DOHH2 (cell line): ENCODE data around the gene SPINDOC.

Experiments
- H3F3A ChIP-seq: fragments of 200-600 bp; sonication (generic), shearing (Covaris generic); 2 replicates; pipeline ENCODE4 v1.6.0; 2016; ENCODE audit warnings: antibody characterized with exemption, mild to moderate bottlenecking; ENCODE audit not compliant: control insufficient read depth, insufficient read depth
- H3K27ac ChIP-seq: fragments of 200-600 bp; sonication (generic); 2 replicates; pipeline ENCODE4 v1.5.1; 2014; ENCODE audit warnings: low read depth, mild to moderate bottlenecking, low read length, moderate library complexity
- H3K27me3 ChIP-seq: fragments of 200-600 bp; sonication (generic); 2 replicates; pipeline ENCODE4 v1.6.1; 2014; ENCODE audit warnings: mild to moderate bottlenecking, low read length, mixed read lengths; ENCODE audit not compliant: control insufficient read depth
- H3K36me3 ChIP-seq: fragments of 200-600 bp; sonication (generic); 2 replicates; pipeline ENCODE4 v1.6.1; 2014; ENCODE audit warnings: mild to moderate bottlenecking, low read length, moderate library complexity, mixed read lengths; ENCODE audit not compliant: control insufficient read depth
- H3K4me1 ChIP-seq: fragments of 200-600 bp; sonication (generic); 2 replicates; pipeline ENCODE4 v1.6.1; 2014; ENCODE audit warnings: mild to moderate bottlenecking, low read length, mixed read lengths; ENCODE audit not compliant: control insufficient read depth
- H3K4me2 ChIP-seq: fragments of 200-600 bp; sonication (generic); 2 replicates; pipeline ENCODE4 v1.6.0; 2014; ENCODE audit warnings: mild to moderate bottlenecking, low read length, moderate library complexity
- H3K4me3 ChIP-seq: fragments of 200-600 bp; sonication (generic); 2 replicates; pipeline ENCODE4 v1.5.1; 2014; ENCODE audit warnings: mild to moderate bottlenecking, low read length, mixed read lengths
- H3K79me2 ChIP-seq: fragments of 200-600 bp; sonication (generic); 2 replicates; pipeline ENCODE4 v1.6.1; 2014; ENCODE audit warnings: mild to moderate bottlenecking, low read length, mixed read lengths; ENCODE audit not compliant: control insufficient read depth
- H3K9me2 ChIP-seq: fragments of 200-600 bp; sonication (generic); replicated peaks from 2 replicates; pipeline ENCODE4 v1.6.1; 2014; ENCODE audit warnings: mild to moderate bottlenecking, low read length, mixed read lengths; ENCODE audit not compliant: control insufficient read depth
- H3K9me3 ChIP-seq: fragments of 200-600 bp; sonication (generic); 2 replicates; pipeline ENCODE4 v1.6.1; 2014; ENCODE audit warnings: antibody characterized with exemption, low read length, mixed read lengths; ENCODE audit not compliant: control insufficient read depth, insufficient read depth
- H4K20me1 ChIP-seq: fragments of 200-600 bp; sonication (generic); 2 replicates; pipeline ENCODE4 v1.6.0; 2014; ENCODE audit warnings: low read depth, mild to moderate bottlenecking, antibody characterized with exemption, low read length, moderate library complexity; ENCODE audit not compliant: control insufficient read depth, insufficient read depth
- EZH2phosphoT487 ChIP-seq: fragments of 200-600 bp; sonication (generic); IDR thresholded peaks from 2 replicates; pipeline ENCODE4 v1.6.1; 2017; ENCODE audit warnings: borderline replicate concordance, mild to moderate bottlenecking, antibody characterized with exemption, low read length, moderate library complexity, mixed read lengths
- TF ChIP-seq, protein P1 (sequence below): fragments of 200-600 bp; sonication (generic); IDR thresholded peaks from one replicate; pipeline ENCODE4 v1.5.1; 2014; ENCODE audit warnings: antibody characterized with exemption, mild to moderate bottlenecking, low read depth, low read length; ENCODE audit not compliant: poor library complexity, severe bottlenecking

SPINDOC gene

DNA sequence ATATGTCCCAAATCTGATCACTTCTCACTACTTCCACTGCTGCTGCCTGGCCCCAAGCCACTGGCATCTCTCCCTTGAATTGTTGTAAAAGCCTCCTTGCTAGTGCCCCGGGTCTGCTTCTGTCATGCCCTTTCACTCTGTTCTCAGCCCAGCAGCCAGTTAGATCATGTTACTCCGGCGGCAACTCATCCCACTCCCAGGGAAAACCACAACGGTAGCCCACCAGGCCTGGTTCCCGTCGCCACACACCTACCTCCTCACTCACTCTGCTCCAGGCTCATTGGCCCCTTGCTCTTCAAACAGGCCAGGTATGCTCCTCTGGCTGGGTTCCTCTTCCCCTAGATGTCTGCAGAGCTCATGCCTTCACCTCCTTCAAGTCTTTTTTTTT lies 21.9 kb downstream of the SPINDOC start:
- Histone ChIP-seq H3K9me3 (no peaks in the 10 kb centered on the region), H3K4me2 (no peak overlapping the region), H3K27me3 (no peaks in the 10 kb centered on the region), H3K27ac (no peak overlapping the region), H3K36me3 (peaks cover 16% of the 10 kb centered on the region), H3K4me3 (no peak overlapping the region), H3K4me1 (peaks cover 23% of the 10 kb centered on the region), H4K20me1 (peaks cover 4% of the 10 kb centered on the region), H3K9me2 (no peaks in the 10 kb centered on the region), H3F3A (peaks cover 4% of the 10 kb centered on the region), H3K79me2 (peaks cover 18% of the 10 kb centered on the region)
- TF ChIP-seq EZH2phosphoT487, result no peak
- TF ChIP-seq, protein P1, sequence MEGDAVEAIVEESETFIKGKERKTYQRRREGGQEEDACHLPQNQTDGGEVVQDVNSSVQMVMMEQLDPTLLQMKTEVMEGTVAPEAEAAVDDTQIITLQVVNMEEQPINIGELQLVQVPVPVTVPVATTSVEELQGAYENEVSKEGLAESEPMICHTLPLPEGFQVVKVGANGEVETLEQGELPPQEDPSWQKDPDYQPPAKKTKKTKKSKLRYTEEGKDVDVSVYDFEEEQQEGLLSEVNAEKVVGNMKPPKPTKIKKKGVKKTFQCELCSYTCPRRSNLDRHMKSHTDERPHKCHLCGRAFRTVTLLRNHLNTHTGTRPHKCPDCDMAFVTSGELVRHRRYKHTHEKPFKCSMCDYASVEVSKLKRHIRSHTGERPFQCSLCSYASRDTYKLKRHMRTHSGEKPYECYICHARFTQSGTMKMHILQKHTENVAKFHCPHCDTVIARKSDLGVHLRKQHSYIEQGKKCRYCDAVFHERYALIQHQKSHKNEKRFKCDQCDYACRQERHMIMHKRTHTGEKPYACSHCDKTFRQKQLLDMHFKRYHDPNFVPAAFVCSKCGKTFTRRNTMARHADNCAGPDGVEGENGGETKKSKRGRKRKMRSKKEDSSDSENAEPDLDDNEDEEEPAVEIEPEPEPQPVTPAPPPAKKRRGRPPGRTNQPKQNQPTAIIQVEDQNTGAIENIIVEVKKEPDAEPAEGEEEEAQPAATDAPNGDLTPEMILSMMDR, result no peak

DNA sequence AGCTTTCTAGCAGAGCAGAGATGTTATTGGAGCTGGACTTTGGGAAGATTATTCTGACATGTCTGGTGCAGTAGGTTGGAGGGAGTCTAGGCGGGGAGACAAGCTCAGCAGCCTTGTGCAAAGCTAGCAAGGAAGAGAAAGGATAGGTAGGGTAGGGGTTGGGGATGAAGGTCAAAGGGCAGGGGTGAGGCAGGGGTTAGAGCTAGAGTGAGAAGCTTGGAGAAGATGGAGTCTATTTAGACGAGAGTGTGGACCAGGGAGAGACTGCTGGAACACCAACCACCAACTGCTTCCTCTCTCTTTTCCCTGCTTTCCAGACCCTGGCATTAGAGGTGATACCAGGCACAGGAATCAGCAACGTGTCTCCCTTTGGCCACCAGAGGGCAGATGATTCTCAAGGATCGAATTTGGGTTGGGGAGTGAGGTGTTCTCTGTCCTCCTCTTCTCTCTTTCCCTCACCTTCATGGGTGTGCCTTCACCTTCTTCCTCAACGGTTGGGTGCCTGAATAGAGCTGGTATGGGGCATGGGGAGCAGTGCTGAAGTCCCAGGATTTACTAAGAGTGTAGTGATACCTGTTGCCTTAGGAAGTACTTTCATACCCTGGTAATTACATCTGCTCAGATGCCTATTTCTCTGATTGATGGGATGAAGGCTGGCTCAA lies 23.9 kb downstream of the SPINDOC start:
- Histone ChIP-seq H3F3A (peaks cover 4% of the 10 kb centered on the region), H3K4me1 (peaks cover 39% of the 10 kb centered on the region), H3K27me3 (no peaks in the 10 kb centered on the region), H3K36me3 (peaks cover 36% of the 10 kb centered on the region), H3K9me3 (no peaks in the 10 kb centered on the region), H3K9me2 (no peaks in the 10 kb centered on the region), H3K79me2 (peaks cover 38% of the 10 kb centered on the region), H4K20me1 (peaks cover 20% of the 10 kb centered on the region), H3K4me3 (no peak overlapping the region), H3K27ac (peak overlapping the region; percentile 67; the same call in 1 of the 2 replicates), H3K4me2 (peak overlapping the region; percentile 97)
- TF ChIP-seq, protein P1, result peak; percentile 94
- no peak for TF ChIP-seq EZH2phosphoT487

DNA sequence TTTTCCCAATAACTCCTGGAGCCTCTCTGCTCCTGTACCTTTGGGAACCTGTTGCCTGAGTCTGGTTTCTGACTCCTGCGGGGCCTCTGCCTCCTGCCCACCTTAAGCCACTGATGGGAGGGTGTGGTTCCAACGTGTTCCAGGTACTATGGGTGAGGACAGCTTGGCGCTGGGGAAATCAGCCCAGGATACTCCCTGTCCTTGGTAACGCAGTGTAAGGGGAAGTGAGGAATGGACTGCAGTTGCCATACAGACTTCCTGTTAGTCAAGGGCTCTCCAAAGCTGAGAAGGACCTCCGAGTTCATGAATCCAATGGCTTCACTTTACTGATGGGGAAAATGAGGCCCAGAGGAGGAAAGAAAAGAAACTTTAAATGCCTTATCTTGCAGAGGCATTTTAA lies 24.5 kb downstream of the SPINDOC start:
- Histone ChIP-seq H3F3A (peaks cover 4% of the 10 kb centered on the region), H3K9me3 (no peaks in the 10 kb centered on the region), H3K4me3 (peak overlapping the region; percentile 88), H3K27me3 (no peaks in the 10 kb centered on the region), H4K20me1 (peaks cover 20% of the 10 kb centered on the region), H3K27ac (peak overlapping the region; percentile 67), H3K4me2 (peak overlapping the region; percentile 97), H3K36me3 (peaks cover 40% of the 10 kb centered on the region), H3K79me2 (peaks cover 44% of the 10 kb centered on the region), H3K9me2 (no peaks in the 10 kb centered on the region), H3K4me1 (peaks cover 34% of the 10 kb centered on the region)
- TF ChIP-seq EZH2phosphoT487, result no peak
- TF ChIP-seq, protein P1, result no peak
